GM21717 (cell line): ENCODE measurements around the gene ALG14.
"Not testable (repeated sequence)": the region's sequence is repeated elsewhere in the genome, so short reads cannot be mapped to it uniquely, and the experiment has no call there.

Experiments used
- ATAC-seq: cut with Tn5 transposase; IDR thresholded peaks from one replicate; pipeline ENCODE4 v1.9.1; 2021; ENCODE audit warnings: mild to moderate bottlenecking, moderate library complexity; ENCODE audit not compliant: unreplicated experiment

ALG14 gene

DNA sequence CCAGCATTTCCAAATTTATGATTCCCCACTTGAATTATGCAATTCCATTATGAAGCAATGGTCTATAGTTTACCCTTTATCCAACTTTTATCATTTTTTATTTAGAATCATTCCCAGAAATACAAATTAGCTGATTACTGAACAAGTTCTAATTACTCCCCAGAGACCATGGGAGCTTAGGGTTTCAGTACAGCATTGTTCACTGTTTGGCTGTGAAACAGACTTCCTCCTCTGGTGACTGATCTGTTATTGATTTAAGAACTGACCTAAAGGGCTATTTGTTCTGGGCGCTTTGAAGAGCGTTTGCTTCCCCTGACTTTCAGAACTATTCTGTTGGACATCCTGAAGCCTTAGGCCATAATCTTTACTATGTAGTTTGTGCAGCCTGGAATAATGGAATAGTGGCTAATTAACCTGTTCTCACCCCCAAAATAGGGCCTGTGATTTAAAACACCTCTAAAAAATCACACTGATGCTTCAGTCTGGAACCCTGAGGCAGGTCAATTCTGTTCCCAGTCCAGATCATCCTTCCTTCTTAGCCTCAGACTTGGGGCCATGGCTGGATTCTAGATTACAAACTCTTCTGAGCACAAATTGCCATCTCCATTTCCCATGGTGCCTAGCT, 58.7 kb downstream of the ALG14 start:
- no peak for ATAC-seq

DNA sequence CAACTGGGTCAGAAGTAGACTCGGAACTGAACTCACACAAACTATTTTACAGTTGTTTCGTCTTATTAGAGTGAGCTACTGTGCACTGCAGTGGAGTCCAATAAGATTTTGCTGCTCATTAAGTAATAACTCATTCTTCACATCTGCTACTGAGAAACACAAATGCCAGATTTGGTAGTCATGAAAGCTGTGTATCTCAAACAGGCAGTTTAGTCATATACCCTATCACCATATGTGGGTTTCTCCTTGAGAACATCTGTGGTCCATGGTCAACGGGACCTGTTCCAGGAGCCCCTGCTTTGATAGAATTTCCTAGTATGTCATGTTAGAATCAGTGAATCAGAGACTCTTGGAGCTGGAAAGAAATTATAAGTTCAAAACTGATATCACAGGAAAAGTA, 60.4 kb downstream of the ALG14 start:
- no peak for ATAC-seq

DNA sequence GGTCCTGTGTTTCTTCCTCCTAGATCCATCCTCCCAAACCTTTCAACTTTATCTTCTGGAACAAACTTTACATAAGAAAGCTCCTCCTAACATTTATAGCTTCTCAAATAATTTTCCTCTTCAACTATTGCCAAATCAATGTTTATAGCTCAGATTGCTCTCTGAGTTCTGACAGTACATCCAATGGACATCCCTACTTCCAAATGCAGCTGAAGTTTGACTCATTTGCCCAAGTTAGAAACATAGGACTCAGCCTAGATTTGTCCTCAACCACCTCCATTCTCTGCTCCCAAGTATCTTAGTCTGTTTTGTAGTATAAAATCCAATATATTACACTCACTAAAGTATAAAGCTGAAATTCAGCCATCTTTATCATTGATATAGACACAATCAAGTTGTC, 62.6 kb downstream of the ALG14 start:
- ATAC-seq: no peak

DNA sequence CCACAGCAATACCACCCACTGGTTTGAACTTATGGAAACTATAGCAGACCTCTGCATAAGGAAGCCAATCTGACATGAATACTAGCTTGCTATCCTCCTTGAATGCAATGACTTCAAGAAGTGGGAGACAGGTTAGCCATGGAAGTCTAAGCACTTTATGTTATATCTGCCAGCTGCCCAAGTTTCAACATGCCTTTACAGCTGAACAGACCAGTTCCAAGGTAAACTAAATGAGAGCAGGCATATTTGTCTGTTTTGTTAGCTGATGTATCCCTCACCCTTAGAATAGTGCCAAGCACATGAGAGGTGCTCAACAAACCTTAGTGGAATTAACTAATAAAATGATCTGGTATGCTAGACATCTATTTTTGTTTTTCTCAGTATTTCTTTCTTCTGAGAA, 65.1 kb downstream of the ALG14 start:
- no peak for ATAC-seq

DNA sequence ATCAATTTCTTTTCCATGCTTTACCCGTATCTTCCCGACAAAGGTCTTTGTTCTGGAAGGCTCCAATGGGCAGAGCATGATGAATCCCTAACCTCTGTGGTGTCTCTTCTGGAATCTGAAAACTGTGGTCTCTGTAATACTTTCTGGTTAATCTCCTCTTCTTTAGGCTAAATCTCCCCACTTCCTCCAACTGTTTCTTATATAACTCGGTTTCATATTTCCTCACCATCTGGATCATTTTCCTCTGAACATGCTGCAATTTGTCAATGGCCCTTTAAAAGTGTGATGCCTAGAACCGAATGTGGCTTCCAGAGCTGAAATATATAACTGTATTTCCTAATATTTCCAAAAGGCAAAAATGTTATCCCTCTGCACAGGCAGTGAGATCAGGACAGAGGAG, 66.1 kb downstream of the ALG14 start:
- ATAC-seq: no peak

DNA sequence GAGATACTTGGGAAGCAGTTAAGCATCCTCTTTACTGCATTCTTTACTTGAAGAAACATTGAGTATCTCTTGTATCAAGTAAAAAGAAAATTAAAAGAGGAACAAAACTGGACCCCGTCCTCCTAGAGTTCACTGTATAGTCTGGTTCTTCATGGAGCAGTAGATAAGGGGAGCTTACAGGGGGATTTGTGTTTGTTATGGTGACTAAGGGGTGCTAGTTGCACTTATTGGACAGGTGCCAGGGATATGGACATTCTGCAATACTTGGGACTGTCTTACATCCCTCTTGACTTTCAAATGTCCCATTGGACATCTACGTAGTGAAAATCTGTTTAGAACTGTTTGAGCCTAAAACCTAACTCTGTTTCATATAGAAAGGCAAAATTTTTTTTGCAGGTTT, 67.2 kb downstream of the ALG14 start:
- no peak for ATAC-seq

DNA sequence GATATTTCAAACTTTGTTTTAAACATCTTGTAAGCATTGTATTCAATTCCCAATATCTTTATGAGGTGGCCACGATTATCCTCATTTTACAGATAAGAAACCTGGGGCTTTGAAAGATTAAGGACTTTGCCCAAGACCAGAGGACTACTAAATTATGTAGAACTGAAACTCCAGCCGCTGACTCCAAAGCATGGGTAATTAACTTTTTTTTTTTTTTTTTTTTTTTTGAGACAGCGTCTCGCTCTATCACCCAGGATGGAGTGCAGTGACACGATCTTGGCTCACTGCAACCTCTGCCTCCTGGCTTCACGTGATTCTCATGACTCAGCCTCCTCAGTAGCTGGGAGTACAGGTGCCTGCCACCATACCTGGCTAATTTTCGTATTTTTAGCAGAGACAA, 68.7 kb downstream of the ALG14 start:
- ATAC-seq: no peak

DNA sequence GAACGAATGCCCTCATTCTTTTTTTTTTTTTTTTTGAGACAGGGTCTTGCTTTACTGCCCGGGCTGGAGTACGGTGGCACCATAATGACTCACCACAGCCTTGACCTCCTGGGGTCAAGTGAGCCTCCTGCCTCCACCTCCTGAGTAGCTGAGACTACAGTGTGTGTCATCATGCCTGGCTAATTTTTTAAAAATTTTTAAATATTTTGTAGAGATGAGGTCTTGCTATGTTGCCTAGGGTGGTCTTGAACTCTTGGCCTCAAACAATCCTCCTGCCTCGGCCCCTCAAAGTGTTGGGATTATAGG, 69.4 kb downstream of the ALG14 start:
- ATAC-seq: no peak

DNA sequence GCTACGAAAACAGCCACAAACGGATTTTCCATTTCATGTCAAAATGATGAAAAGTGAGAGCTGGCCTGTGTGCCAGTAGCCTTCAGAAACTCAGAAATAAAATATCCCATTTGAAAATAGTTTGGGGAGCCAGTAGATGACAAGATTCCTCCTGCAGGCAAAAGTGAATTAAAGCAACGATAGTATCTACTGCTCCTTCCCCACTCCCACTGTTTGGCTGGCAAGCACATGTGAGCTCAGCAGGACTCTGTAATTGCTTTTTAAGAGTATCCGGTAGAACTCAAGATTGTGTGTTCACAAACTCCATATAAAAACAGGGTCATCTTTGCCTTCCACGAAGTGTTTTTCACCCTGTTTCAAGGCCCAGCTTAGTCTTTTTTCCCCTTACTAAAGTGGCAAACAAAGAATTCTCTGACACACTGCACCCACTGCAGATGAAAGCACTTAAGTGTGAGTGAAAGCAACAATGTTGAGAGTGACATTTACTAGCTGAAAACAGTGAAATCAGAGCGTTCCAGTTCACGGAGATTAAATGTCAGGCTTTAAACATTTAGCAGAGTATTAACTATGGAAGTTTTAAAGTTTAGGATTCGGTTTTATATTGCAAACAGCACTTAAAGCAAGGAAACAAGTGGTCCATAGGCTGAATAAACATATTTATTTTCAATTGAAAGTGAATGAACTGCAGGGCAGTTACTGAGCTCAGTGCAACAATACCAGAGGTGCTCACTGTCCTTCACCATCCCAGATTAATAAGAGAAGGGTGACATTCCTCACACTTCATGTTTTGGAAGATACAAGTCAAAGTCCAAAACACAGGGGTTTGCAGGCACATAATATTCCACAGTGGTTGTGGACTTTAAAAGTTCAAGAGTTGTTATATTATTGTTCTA, 70.0 kb downstream of the ALG14 start:
- no peak for ATAC-seq

DNA sequence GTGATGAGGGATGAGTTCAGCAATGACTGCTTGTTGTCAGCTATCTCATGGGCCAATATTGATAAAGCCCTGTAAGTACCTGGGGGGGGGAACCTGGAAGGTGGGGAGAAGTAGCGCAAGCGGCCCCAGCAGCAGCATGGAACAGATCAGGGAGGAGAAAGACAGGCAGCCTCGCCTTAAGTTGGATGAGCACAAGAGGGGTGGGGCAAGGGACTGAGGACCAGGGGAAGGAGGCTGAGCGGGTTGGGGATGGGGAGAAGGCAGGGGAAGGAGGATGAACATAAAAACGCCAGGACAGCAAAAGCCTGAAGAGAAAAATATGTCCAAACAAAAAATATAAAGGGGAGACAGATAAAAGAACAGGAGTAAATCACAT, 70.6 kb downstream of the ALG14 start:
- no peak for ATAC-seq

DNA sequence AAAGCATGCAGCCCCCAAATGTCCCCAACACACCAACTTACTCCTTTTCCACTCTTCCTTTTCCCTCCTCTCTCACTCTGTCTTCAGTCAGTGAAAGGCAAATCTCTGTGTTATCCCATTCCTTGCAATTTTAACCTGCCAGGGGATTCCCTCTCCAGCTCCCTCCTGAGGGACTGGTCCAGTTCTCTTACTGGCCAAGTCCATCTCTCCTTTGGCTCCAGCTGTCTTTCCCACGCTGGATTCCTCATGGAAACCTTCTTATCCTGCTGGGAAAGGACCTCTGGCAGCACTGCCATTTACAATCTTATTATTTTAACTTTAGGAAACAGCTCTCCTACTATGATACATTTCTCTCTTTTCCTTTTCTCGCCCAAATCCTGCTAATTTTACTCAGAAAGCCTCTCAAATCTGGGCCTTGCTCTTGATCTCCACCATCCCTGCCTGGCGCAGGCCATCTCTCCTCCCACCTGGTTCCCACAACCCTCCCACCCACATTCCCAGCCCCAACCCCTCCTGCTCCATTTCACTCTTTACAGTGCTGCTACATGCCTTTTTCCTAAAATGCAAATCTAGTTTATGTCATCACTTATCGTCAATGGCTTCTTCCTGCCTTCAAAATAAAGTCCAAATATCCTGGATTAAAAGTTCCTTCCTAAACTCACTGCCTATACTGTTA, 73.2 kb downstream of the ALG14 start:
- ATAC-seq: no peak

DNA sequence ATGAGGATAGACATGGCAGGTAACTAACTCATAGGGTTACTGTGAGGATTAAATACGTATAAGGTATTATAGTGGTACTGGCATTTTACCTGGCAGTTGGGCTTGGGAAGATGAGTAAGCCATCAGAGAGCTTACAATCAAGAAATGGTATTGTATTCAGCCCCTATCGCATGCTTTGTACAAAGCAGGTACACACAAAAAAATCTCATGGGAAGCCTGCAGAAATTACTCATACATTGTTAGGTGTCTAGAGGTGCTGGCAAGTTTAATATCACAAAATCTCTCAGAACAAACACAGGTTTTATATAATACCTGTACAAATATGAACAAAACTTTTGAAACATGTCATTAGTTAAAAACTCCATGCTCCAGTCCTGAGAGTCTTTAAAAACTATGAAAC, 74.0 kb downstream of the ALG14 start:
- ATAC-seq: no peak

DNA sequence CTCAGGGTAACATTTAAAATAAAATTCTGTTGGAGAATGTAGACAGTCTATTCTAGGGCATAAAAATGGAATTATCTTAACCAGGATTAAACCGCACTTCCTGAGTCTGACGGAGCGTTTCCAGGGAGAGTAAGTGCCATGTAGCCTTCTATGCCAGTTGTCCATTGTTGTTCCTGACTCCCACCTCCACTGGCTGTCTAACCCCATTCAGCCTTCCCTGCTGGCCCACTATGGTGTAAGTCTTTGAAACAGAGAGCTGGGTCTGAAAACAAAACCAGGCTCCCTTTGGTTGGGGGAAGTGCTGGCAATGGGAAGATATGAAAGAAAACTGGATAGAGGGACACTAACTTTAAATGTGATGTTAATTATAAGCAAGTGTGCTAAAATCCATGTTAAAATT, 74.6 kb downstream of the ALG14 start:
- no peak for ATAC-seq

DNA sequence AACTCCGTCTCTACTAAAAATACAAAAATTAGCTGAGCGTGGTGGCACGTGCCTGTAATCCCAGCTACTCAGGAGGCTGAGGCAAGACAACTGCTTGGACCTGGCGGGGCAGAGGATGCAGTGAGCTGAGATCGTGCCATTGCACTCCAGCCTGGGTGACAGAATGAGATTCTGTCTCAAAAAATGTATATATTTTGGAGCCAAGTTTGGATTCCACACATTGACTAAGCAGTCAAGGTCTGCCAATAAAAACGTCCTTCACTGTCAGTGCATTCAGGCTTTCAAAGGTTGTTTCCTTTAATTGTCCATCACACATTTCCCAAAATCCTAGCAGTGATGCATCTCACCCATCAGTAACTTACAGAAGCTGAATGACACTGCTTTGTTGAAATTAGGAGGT, 77.2 kb downstream of the ALG14 start:
- ATAC-seq: not testable (repeated sequence)

DNA sequence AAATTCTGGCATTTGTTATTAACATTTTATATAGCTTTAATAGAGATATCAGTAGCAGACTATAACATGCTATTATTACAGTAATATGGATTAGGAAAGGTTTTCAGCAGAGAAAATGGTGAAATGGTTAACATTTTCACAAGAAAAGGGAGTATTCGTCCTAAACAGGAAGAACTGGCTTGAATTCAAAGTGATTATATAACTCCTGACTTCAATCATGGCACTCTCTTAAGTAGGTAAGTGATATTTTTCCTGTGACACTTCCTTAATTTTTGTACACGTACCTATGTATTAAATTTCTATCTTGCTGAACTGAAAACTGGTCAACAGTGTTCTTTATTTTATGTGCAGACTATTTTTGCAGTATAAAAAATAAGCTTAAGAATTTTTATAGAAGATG, 77.9 kb downstream of the ALG14 start:
- no peak for ATAC-seq

DNA sequence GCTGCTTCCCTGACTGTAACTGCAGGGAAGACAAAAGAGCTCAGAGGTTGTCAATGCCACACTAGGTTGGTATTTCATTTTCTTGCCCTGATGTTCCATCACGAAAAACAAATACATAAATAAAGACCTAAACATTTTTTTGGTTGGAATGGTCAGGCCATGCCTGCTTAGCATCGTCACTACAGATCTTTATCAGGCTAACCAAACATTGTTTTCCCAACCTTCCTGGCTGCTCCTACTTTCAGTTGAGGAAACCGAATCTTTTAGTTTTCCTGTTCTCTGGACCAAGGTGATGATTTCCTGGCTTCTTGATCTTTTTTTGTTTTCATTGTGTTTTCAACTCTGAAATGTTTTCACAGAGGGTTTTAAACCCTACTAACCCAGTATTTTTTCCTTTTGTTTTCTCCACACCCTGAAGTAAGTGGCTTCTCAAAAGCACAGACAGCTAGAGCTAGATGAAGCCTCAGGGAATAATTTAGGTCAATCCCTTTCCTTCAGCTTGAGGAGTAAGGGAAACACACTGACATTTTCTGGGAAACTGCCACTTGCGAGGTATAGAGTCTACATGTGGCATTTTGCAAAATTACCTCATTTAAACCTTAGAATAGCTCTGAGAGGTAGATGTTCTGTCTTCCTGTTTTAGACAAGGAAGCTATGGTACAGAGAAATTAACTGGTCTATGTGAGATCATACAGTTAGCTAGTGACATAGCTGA, 78.7 kb downstream of the ALG14 start:
- no peak for ATAC-seq

DNA sequence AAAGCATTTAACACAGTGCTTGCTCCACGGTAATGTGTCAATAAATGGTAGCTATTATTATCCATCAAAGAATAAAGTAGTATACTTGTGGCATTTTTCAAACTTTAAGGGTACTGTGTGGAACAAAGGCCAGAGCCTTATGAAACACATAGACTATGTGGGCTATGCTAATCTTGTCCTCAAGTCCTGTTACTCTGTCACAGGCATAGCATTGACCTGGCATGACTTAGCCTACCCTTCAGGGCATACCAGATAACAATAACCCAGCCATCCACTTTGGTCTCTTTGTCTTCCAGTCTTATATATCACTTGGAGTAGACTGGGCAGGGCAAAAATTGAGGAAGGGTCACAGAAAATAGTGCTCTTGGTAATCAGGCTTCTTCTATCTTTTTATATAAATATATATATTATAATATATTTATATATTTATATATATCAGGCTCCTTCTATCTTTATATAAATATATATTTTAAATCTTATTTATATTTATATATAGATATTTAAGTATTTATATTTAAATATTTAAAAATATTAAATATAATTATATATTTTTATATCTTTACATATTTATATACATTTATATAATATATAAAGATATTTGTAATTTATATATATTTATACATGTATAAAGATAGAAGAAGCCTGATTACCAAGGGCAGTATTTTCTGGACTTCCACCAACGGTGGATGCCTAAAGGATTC, 79.7 kb downstream of the ALG14 start:
- ATAC-seq: no peak

DNA sequence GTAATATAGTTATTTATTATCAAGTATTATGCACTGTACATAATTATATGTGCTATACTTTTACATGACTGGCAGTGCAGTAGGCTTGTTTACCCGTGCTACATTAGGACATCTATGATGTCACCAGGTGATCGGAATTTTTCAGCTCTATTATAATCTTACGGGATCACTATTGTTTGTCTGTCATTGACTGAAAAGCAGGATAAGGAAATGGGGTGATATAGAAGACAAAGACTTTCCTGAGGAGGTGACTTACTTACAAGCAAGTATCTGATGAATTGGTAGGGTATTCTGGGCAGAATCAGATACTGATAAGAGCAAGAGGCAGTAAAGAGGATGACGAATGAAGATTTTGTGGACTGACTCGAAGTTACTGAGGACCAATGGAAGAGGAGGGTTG, 80.6 kb downstream of the ALG14 start:
- ATAC-seq: no peak

DNA sequence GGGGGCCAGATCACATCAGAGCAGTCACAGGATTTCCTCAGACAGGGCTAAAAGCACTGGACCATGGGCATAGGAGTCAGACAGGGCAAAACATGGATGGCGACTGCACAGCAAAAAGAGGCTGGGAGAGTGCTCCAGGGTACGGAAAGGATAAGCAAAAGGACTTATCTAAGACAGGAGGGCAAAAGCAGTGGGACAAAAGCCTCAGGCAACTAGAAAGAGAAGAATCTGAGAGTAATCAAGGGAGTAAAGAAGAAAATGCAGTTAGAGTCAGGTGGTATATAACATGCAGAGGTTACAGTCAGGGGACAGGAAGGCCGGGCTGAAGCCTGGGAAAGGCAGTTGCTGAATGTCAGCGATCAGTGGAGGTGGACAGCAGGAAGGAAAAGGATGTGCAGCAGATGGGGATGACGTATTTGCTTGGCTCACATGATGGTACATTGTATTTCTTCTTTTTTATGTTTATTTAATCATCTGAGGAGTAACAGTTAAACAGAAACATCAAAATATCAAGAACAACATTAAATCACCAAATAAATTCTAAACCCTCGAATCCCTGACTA, 82.8 kb downstream of the ALG14 start:
- ATAC-seq: no peak

DNA sequence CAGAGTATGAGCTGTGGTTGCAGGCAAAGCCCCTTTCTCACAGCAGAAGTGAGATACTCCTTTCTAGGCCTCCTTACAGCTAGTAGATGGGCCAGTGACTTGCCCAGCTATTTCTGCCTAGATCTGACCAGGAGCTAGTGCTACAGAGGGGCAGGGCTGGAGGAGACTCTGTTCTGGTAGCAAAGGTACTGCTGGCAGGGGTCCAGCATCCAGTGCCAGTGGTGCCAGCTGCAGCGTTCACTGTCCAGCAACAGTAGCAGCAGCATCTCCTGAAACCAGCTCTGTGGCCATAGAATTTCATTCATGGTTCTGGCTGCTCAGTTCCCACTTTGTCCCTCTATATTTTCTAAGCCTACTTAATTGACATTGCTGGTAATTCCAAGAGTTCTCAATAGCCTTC, 83.4 kb downstream of the ALG14 start:
- no peak for ATAC-seq

DNA sequence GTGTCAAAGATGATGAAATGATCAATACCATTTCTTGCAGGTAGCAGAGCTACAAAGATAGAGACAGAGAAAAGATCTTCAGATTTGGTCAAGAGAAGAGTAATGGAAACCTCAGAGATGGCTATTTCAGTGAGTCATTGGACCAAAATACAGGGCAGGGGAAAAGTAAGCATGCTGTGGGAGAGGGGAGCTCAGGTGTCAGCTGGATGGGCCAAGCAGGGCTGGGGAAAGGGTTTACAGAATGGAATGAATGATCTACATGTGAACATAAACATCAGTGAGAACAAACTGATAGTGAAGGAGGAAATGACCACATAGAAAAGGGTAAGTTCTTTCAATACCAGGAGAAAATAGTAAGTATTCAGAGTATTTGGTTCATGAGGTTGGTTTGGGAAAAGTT, 84.4 kb downstream of the ALG14 start:
- ATAC-seq: no peak
